ENCODE data around the gene STARD3.

Gene STARD3

DNA sequence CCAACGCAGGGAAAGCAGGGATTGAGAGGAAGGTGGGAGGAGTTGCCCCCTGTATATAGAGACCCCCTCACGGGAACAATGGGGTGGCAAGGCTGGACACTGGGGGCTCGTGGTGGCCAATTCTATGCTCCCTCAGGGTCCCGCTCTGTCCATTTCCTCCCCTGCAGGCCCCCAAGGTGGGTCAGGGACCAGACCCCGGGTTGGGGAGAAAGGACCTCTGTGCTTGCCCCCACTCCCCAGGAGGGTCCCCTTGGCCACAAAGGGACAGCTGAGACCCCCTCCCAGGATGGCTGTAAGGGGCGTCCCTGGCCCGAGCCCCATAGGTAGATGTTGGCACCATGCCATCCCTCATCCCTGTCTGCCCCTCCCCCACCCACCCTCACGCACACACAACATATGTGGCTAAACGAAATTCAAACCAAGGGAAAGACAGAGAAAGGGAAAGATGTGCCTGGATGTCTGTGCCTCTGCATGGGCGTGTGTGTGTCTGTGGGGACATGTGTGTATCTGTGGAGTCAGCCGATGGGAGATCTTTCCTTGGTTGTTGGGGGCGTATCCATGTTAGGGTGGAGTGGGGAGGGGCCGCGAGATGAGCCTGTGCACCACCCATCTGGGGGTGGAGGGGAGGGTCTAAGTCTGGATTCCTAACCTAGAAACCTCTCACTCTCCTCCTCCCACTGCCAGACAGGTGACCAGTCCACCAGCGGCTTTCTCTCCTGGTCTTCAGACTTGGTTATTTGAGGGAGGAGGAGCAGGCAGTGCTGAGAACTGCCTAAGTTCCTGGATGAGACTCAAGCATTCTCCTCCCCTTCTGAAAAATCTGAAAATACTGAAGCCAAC, 28.6 kb upstream of the STARD3 start:
- H3K4me3 ChIP-seq (ENCODE audit: control insufficient read depth, low read depth, low read length): no peak overlapping the region
- no peak for DNase-seq (ENCODE audit: low read depth)
- TF ChIP-seq, protein P1, sequence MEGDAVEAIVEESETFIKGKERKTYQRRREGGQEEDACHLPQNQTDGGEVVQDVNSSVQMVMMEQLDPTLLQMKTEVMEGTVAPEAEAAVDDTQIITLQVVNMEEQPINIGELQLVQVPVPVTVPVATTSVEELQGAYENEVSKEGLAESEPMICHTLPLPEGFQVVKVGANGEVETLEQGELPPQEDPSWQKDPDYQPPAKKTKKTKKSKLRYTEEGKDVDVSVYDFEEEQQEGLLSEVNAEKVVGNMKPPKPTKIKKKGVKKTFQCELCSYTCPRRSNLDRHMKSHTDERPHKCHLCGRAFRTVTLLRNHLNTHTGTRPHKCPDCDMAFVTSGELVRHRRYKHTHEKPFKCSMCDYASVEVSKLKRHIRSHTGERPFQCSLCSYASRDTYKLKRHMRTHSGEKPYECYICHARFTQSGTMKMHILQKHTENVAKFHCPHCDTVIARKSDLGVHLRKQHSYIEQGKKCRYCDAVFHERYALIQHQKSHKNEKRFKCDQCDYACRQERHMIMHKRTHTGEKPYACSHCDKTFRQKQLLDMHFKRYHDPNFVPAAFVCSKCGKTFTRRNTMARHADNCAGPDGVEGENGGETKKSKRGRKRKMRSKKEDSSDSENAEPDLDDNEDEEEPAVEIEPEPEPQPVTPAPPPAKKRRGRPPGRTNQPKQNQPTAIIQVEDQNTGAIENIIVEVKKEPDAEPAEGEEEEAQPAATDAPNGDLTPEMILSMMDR (IDR thresholded peaks at IDR 0.05; ENCODE audit: control insufficient read depth, insufficient read depth, low read depth, low read length, missing control alignments): no peak

DNA sequence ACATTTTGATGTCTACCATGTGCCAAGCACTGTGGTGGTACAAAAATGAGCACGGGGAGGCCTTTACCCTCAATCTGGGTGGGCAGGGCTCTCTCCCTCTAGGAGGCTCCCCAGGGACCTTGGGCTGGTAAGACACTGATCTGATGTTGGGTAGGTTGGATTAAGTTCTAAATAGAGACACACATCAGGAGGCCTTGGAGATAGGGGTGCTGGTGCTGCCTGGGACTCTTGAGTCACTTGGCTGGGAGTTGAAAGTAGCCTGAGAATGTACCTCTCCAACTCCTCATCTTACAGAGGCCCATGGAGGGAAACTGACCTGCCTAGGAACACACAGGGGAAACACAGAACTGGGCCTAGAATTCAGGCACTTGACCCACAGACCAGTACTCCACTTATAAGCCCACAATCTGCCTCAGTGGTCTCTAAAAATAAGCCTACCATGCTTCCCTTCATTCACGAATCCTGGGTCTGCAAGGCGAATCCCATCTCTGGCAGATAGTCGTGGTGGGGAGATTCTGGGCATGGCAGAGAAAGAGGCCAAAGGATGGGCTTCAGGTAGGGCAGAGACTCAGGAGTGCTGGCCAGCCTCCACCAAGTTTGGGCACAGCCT, 27.4 kb upstream of the STARD3 start:
- DNase-seq (ENCODE audit: low read depth): no peak
- no peak overlapping the region for H3K4me3 ChIP-seq (ENCODE audit: control insufficient read depth, low read depth, low read length)
- TF ChIP-seq, protein P1 (IDR thresholded peaks at IDR 0.05; ENCODE audit: control insufficient read depth, insufficient read depth, low read depth, low read length, missing control alignments): no peak

DNA sequence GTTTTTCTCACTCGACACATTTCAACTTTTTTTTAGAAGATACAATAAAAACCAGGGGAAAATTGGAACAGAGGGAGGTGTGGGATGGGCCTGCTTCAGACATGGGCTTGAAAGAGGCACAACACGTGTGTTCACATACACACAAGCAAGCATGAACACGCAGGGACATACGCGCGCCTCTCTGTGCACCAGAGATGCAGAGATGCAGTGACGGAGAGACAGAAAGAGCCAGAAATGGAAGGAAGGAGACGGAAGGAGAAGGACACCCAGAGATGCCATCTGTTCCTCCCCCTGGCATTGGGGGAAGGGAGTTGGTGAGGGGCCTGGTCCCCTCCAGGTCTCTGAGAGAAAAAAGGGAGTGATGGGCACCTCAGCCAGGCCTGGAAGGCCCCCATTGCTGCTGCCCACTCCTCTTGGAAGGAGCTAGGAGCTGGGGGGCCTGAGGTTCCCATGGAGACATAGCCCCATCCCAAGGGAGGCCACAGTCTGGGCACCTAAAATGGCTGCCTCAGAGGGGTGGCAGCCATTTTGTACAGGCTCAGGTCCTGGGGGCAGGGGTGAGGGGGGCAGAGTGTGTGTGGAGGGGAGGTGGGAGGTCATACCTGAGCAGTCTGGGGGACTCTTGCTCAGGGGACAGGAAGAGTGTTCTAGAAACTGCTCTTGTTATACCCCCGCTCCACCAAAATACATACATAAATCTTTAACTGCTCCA, 25.4 kb upstream of the STARD3 start:
- TF ChIP-seq, protein P1 (IDR thresholded peaks at IDR 0.05; ENCODE audit: control insufficient read depth, insufficient read depth, low read depth, low read length, missing control alignments): no peak
- no peak for DNase-seq (ENCODE audit: low read depth)
- H3K4me3 ChIP-seq (ENCODE audit: control insufficient read depth, low read depth, low read length): no peak overlapping the region

DNA sequence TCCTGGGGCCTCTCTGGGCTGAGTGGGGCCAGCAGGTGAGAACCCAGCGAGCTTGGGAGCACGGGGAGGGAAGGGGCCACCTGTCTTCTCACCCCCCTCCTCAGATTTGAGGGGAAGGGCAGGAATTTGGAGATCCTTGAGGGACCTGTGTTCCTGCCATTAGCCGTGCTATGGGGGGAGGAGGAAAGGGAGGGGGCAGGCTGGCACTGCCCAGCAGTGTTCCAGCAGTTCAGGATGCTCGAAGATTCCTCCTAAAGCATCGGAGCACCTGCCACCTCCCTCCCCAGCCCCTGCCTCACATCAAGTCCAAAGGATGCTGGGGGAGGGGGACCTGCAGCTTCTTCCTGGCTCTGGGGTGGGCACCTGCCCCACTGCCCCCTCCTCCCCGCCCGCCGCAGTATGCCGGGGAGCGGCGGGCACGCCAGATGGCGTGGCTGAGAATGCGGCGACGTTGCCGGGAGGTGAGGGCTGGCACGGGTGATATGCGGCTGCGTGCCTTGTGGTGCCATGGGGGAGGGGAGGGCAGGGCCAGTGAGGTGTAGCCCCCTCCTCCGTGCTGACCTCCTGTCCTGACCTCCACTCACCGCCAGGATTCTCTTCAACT, 24.6 kb upstream of the STARD3 start:
- no peak for DNase-seq (ENCODE audit: low read depth)
- no peak overlapping the region for H3K4me3 ChIP-seq (ENCODE audit: control insufficient read depth, low read depth, low read length)
- TF ChIP-seq, protein P1 (IDR thresholded peaks at IDR 0.05; ENCODE audit: control insufficient read depth, insufficient read depth, low read depth, low read length, missing control alignments): no peak

DNA sequence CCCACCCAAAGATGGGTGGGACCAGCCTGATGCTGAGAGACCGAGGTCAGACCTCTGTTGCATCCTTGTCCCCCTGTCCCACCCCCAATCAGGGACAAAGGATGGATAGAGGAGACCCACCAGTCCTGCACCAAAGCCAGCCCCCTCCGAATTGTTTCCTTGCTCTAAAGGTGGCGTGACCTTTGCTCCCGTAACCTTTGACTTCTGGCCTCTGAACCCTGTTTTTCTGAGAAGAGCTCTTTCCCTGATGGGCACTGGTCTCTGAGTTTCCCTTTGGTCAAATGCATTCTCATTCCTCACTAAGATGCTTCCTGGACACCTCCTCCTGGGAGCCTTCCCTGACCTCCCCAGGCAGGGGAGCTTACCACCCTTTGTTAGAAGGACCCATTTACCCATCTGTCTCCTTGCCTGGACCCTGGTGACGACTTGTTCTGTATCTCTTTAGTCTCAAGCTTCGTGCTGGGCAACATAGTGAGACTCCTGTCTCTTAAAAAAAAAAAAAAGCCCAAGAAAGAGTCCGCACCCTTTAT, 23.9 kb upstream of the STARD3 start:
- H3K4me3 ChIP-seq (ENCODE audit: control insufficient read depth, low read depth, low read length): no peak overlapping the region
- TF ChIP-seq, protein P1 (IDR thresholded peaks at IDR 0.05; ENCODE audit: control insufficient read depth, insufficient read depth, low read depth, low read length, missing control alignments): no peak
- no peak for DNase-seq (ENCODE audit: low read depth)

DNA sequence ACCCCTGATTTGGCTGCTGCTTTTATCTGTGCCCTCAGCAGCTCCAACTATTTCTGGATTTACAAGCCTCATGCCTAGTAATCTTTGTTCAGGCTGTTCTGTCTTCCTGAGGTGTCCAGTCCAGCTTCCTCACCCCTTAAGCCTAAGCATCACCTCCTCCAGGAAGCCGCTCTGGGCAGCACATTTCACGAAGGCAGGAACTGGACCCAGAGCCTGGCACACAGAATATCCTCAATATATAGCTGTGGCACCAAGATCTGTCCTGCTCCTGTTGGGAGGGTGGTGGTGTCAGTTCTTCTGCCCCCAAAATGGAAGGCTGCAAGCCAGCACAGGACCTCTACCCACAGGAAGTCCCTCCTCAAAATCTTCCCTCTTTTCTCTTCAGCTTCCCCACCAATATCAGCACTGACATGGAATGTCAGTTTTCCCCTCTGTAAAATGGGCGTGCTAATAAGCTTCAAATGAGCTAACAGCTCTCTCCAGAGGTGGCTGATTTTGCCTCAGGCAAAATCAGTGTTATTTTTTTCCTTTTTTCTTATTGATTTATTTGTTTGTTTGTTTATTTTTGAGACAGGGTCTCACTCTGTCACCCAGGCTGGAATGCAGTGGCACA, 22.3 kb upstream of the STARD3 start:
- TF ChIP-seq, protein P1 (IDR thresholded peaks at IDR 0.05; ENCODE audit: control insufficient read depth, insufficient read depth, low read depth, low read length, missing control alignments): no peak
- DNase-seq (ENCODE audit: low read depth): no peak

More for the DNA sequence above, 22.3 kb upstream of the STARD3 start:
- H3K4me3 ChIP-seq (ENCODE audit: control insufficient read depth, low read depth, low read length): no peak overlapping the region
